ENCODE measurements around the gene P2RY2.

DNA sequence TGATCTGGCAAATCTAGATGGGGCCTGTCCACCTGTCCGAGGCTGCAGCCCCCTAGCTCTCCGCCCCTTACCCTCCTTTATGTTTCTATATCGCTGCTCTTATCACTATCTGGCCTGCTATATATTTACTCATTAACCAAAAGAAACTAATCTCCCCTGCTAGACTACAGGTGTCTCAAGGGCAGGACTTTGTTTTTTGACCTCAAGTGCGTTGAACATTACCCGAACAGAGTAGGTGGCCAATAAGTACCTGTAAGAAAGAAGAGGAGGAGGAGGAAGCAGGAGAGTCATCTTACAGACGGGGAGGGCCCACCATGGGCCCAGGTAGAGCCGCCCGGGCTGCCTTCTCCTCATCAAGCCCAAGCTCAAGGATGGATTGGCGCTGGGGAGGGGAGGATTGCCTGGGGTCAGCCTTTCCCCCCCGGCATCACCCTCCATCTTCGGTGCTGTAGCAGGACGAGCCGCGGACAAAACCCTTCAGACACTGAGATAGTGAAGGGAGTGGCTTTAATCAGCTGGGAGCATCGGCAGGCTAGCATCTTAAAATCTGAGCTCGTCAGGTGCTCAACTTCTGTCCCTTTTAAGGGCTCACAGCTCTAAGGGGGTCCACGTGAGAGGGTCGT, 52.9 kb downstream of the P2RY2 start:
- TF ChIP-seq, protein P1, sequence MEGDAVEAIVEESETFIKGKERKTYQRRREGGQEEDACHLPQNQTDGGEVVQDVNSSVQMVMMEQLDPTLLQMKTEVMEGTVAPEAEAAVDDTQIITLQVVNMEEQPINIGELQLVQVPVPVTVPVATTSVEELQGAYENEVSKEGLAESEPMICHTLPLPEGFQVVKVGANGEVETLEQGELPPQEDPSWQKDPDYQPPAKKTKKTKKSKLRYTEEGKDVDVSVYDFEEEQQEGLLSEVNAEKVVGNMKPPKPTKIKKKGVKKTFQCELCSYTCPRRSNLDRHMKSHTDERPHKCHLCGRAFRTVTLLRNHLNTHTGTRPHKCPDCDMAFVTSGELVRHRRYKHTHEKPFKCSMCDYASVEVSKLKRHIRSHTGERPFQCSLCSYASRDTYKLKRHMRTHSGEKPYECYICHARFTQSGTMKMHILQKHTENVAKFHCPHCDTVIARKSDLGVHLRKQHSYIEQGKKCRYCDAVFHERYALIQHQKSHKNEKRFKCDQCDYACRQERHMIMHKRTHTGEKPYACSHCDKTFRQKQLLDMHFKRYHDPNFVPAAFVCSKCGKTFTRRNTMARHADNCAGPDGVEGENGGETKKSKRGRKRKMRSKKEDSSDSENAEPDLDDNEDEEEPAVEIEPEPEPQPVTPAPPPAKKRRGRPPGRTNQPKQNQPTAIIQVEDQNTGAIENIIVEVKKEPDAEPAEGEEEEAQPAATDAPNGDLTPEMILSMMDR (IDR thresholded peaks at IDR 0.05; ENCODE audit: insufficient read depth, low read length), result no peak
- TF ChIP-seq, protein P2, sequence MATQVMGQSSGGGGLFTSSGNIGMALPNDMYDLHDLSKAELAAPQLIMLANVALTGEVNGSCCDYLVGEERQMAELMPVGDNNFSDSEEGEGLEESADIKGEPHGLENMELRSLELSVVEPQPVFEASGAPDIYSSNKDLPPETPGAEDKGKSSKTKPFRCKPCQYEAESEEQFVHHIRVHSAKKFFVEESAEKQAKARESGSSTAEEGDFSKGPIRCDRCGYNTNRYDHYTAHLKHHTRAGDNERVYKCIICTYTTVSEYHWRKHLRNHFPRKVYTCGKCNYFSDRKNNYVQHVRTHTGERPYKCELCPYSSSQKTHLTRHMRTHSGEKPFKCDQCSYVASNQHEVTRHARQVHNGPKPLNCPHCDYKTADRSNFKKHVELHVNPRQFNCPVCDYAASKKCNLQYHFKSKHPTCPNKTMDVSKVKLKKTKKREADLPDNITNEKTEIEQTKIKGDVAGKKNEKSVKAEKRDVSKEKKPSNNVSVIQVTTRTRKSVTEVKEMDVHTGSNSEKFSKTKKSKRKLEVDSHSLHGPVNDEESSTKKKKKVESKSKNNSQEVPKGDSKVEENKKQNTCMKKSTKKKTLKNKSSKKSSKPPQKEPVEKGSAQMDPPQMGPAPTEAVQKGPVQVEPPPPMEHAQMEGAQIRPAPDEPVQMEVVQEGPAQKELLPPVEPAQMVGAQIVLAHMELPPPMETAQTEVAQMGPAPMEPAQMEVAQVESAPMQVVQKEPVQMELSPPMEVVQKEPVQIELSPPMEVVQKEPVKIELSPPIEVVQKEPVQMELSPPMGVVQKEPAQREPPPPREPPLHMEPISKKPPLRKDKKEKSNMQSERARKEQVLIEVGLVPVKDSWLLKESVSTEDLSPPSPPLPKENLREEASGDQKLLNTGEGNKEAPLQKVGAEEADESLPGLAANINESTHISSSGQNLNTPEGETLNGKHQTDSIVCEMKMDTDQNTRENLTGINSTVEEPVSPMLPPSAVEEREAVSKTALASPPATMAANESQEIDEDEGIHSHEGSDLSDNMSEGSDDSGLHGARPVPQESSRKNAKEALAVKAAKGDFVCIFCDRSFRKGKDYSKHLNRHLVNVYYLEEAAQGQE (IDR thresholded peaks at IDR 0.05; ENCODE audit: insufficient replicate concordance, low read depth), result no peak
